Mesenchymal stem cell (in vitro differentiated cells and primary cell): ENCODE results near the gene ADARB2.
A peak's percentile ranks its signal among the peaks of the same experiment; 100 is the strongest.

ENCODE experiments used
- DNase-seq: peaks from one replicate; pipeline ENCODE4 v3.0.0-alpha.2; 2013
- H2AFZ ChIP-seq: one replicate; pipeline ENCODE4 v1.6.1; 2013; ENCODE audit warnings: low read depth, mild to moderate bottlenecking, control low read depth, inconsistent platforms, low read length, moderate library complexity
- H2AK5ac ChIP-seq: 2 replicates; pipeline ENCODE4 v1.6.1; 2013; ENCODE audit warnings: low read length, moderate library complexity, mild to moderate bottlenecking, inconsistent platforms; ENCODE audit not compliant: severe bottlenecking
- H2BK120ac ChIP-seq: one replicate; pipeline ENCODE4 v1.6.1; 2013; ENCODE audit warnings: low read depth, mild to moderate bottlenecking, inconsistent platforms, low read length, moderate library complexity
- H2BK12ac ChIP-seq, 2 experiments: one replicate each; pipeline ENCODE4 v1.6.1; 2013; ENCODE audit warnings: inconsistent platforms in 2 of 2, low read length in 2 of 2, mild to moderate bottlenecking in 2 of 2, moderate library complexity in 2 of 2, control low read depth in 1 of 2
- H2BK15ac ChIP-seq: one replicate; pipeline ENCODE4 v1.6.1; 2013; ENCODE audit warnings: mild to moderate bottlenecking, low read depth, inconsistent platforms; ENCODE audit not compliant: poor library complexity, severe bottlenecking
- H2BK5ac ChIP-seq: 2 replicates; pipeline ENCODE4 v1.6.1; 2013; ENCODE audit warnings: low read depth, mild to moderate bottlenecking, low read length, control low read depth, inconsistent platforms; ENCODE audit not compliant: poor library complexity, severe bottlenecking
- H3K14ac ChIP-seq, 2 experiments: one replicate each; pipeline ENCODE4 v1.6.1; 2013; ENCODE audit warnings: inconsistent platforms in 2 of 2, low read length in 2 of 2, control low read depth in 1 of 2, mild to moderate bottlenecking in 1 of 2, moderate library complexity in 1 of 2
- H3K18ac ChIP-seq, 2 experiments: one replicate each; pipeline ENCODE4 v1.6.1; 2013; ENCODE audit warnings: inconsistent platforms in 2 of 2, low read length in 2 of 2, control low read depth in 1 of 2, low read depth in 1 of 2, mild to moderate bottlenecking in 1 of 2
- H3K23ac ChIP-seq, 2 experiments: one replicate each; pipeline ENCODE4 v1.6.1; 2013; ENCODE audit warnings: inconsistent platforms in 2 of 2, low read length in 2 of 2, mild to moderate bottlenecking in 2 of 2, moderate library complexity in 2 of 2, control low read depth in 1 of 2
- H3K27ac ChIP-seq: 2 replicates; pipeline ENCODE4 v1.5.1; 2013; ENCODE audit warnings: mild to moderate bottlenecking, moderate library complexity, low read length, control low read depth, inconsistent platforms; ENCODE audit not compliant: poor library complexity, severe bottlenecking
- H3K27me3 ChIP-seq, 2 experiments: 2 replicates each; pipeline versions ENCODE4 v1.6.1 to v1.7.0; 2013; ENCODE audit warnings: low read length in 2 of 2, mild to moderate bottlenecking in 2 of 2, moderate library complexity in 2 of 2, control low read depth in 1 of 2, inconsistent platforms in 1 of 2; ENCODE audit not compliant: control insufficient read depth in 1 of 2, insufficient read depth in 1 of 2
- H3K36me3 ChIP-seq, 2 experiments: 2 replicates each; pipeline versions ENCODE4 v1.6.1 to v1.7.0; 2013; ENCODE audit warnings: low read length in 2 of 2, control low read depth in 1 of 2, inconsistent platforms in 1 of 2, low read depth in 1 of 2, mild to moderate bottlenecking in 1 of 2; ENCODE audit not compliant: insufficient read depth in 2 of 2, control insufficient read depth in 1 of 2
- H3K4ac ChIP-seq, 2 experiments: one replicate each; pipeline ENCODE4 v1.6.1; 2013; ENCODE audit warnings: inconsistent platforms in 2 of 2, low read length in 2 of 2, mild to moderate bottlenecking in 2 of 2, moderate library complexity in 2 of 2, control low read depth in 1 of 2, low read depth in 1 of 2
- H3K4me1 ChIP-seq: 2 replicates; pipeline ENCODE4 v1.6.1; 2013; ENCODE audit warnings: low read depth, low read length, control low read depth; ENCODE audit not compliant: control insufficient read depth, insufficient read depth
- H3K4me2 ChIP-seq: 2 replicates; pipeline ENCODE4 v1.6.1; 2013; ENCODE audit warnings: low read length, mild to moderate bottlenecking, inconsistent platforms; ENCODE audit not compliant: poor library complexity, severe bottlenecking
- H3K4me3 ChIP-seq, 2 experiments: 2 replicates each; pipeline versions ENCODE4 v1.5.1 to v1.7.0; 2013; ENCODE audit warnings: low read length in 2 of 2, mild to moderate bottlenecking in 2 of 2, control low read depth in 1 of 2, low read depth in 1 of 2; ENCODE audit not compliant: insufficient read depth in 1 of 2
- H3K79me1 ChIP-seq: replicated peaks from 2 replicates; pipeline ENCODE4 v1.6.1; 2013; ENCODE audit warnings: mild to moderate bottlenecking, control low read depth, low read length, inconsistent platforms; ENCODE audit not compliant: poor library complexity, severe bottlenecking
- H3K9ac ChIP-seq: 2 replicates; pipeline ENCODE4 v1.7.0; 2013; ENCODE audit warnings: mild to moderate bottlenecking, low read length, moderate library complexity
- H3K9me3 ChIP-seq: 2 replicates; pipeline ENCODE4 v1.7.0; 2013; ENCODE audit warnings: mild to moderate bottlenecking, low read length; ENCODE audit not compliant: control insufficient read depth
- H4K8ac ChIP-seq: one replicate; pipeline ENCODE4 v1.6.1; 2013; ENCODE audit warnings: inconsistent platforms, mild to moderate bottlenecking, low read length, moderate library complexity
- H4K91ac ChIP-seq: one replicate; pipeline ENCODE4 v1.6.1; 2013; ENCODE audit warnings: mild to moderate bottlenecking, low read length, inconsistent platforms
- WGBS: methylation state at CpG from one replicate; pipeline ENCODE4 v1.1.7; 2013; ENCODE audit warnings: mixed read lengths; 5-methylcytosine and 5-hydroxymethylcytosine counted together

ADARB2 gene

GRCh38 chr10:1726861-1727260, 10.5 kb downstream of the ADARB2 start:
- 92% methylated on average over 10 of the region's 11 CpGs for WGBS
- H3K14ac ChIP-seq, result no peak overlapping the region
- no peak overlapping the region for H2BK120ac ChIP-seq

GRCh38 chr10:1724921-1725488, 12.3 kb downstream of the ADARB2 start:
- WGBS, result 93% methylated on average over 15 of the region's 15 CpGs
- H3K9me3 ChIP-seq, result no peaks in the 10 kb centered on the region
- no peak overlapping the region for H3K4ac ChIP-seq
- no peak for DNase-seq
- H3K9ac ChIP-seq, result no peak overlapping the region
- no peak overlapping the region for H3K18ac ChIP-seq
- no peaks in the 10 kb centered on the region for H3K36me3 ChIP-seq
- H2BK5ac ChIP-seq, result no peak overlapping the region
- no peak overlapping the region for H3K4me3 ChIP-seq
- no peak overlapping the region for H3K23ac ChIP-seq
- no peak overlapping the region for H2AK5ac ChIP-seq
- H2BK12ac ChIP-seq, result no peak overlapping the region
- H2BK120ac ChIP-seq, result no peak overlapping the region
- no peak overlapping the region for H4K8ac ChIP-seq
- no peak overlapping the region for H3K4me2 ChIP-seq
- no peaks in the 10 kb centered on the region for H3K27me3 ChIP-seq
- no peak overlapping the region for H2AFZ ChIP-seq
- H3K4me1 ChIP-seq, result no peaks in the 10 kb centered on the region
- H3K79me1 ChIP-seq, result no peaks in the 10 kb centered on the region
- H3K27ac ChIP-seq, result no peak overlapping the region
- no peak overlapping the region for H4K91ac ChIP-seq
- H3K14ac ChIP-seq, result no peak overlapping the region
- no peak overlapping the region for H2BK15ac ChIP-seq

More at GRCh38 chr10:1726861-1727260, 10.5 kb downstream of the ADARB2 start:
- no peak overlapping the region for H2BK12ac ChIP-seq
- no peak overlapping the region for H3K27ac ChIP-seq
- H3K4ac ChIP-seq, result no peak overlapping the region
- H2BK15ac ChIP-seq, result no peak overlapping the region
- H3K4me3 ChIP-seq, result no peak overlapping the region
- no peak overlapping the region for H3K9ac ChIP-seq
- no peak overlapping the region for H2BK5ac ChIP-seq
- no peak for DNase-seq
- no peak overlapping the region for H3K4me2 ChIP-seq
- no peaks in the 10 kb centered on the region for H3K4me1 ChIP-seq
- H3K9me3 ChIP-seq, result no peaks in the 10 kb centered on the region
- H3K79me1 ChIP-seq, result no peaks in the 10 kb centered on the region
- no peak overlapping the region for H2AK5ac ChIP-seq
- no peak overlapping the region for H4K91ac ChIP-seq
- H3K36me3 ChIP-seq, result no peaks in the 10 kb centered on the region
- no peaks in the 10 kb centered on the region for H3K27me3 ChIP-seq
- no peak overlapping the region for H3K23ac ChIP-seq
- H2AFZ ChIP-seq, result no peak overlapping the region
- no peak overlapping the region for H3K18ac ChIP-seq
- H4K8ac ChIP-seq, result no peak overlapping the region

GRCh38 chr10:1716839-1717238, 20.5 kb downstream of the ADARB2 start:
- H3K27ac ChIP-seq, result no peak overlapping the region
- H2BK12ac ChIP-seq, result no peak overlapping the region
- no peak overlapping the region for H2BK15ac ChIP-seq
- H3K23ac ChIP-seq, result no peak overlapping the region
- WGBS, result 62% methylated on average over 3 of the region's 4 CpGs
- H2BK120ac ChIP-seq, result no peak overlapping the region
- no peak overlapping the region for H4K91ac ChIP-seq
- H2BK5ac ChIP-seq, result no peak overlapping the region
- H3K9me3 ChIP-seq, result no peaks in the 10 kb centered on the region
- no peak for DNase-seq
- no peaks in the 10 kb centered on the region for H3K79me1 ChIP-seq
- H3K4me1 ChIP-seq, result peaks cover 7% of the 10 kb centered on the region
- no peak overlapping the region for H3K4ac ChIP-seq
- H3K36me3 ChIP-seq, result no peaks in the 10 kb centered on the region
- no peaks in the 10 kb centered on the region for H3K27me3 ChIP-seq
- H3K4me2 ChIP-seq, result no peak overlapping the region
- no peak overlapping the region for H3K9ac ChIP-seq
- H3K14ac ChIP-seq, result no peak overlapping the region
- no peak overlapping the region for H2AK5ac ChIP-seq
- H3K18ac ChIP-seq, result no peak overlapping the region
- no peak overlapping the region for H4K8ac ChIP-seq
- no peak overlapping the region for H2AFZ ChIP-seq
- H3K4me3 ChIP-seq, result no peak overlapping the region

- H2BK120ac ChIP-seq, result no peak overlapping the region
- no peak overlapping the region for H2BK5ac ChIP-seq
- DNase-seq, result peak; percentile 1
- H2AFZ ChIP-seq, result no peak overlapping the region
- no peak overlapping the region for H4K8ac ChIP-seq
- no peak overlapping the region for H3K14ac ChIP-seq
- no peak overlapping the region for H3K4ac ChIP-seq
- peak overlapping the region; percentile 59 for H3K27ac ChIP-seq
- no peak overlapping the region for H2BK12ac ChIP-seq
- H3K4me1 ChIP-seq, result peaks cover 7% of the 10 kb centered on the region
- H3K18ac ChIP-seq, result no peak overlapping the region
- no peak overlapping the region for H2BK15ac ChIP-seq
- peak overlapping the region; percentile 25 for H3K4me2 ChIP-seq
- no peak overlapping the region for H3K23ac ChIP-seq
- no peak overlapping the region for H4K91ac ChIP-seq
- H2AK5ac ChIP-seq, result no peak overlapping the region
- no peaks in the 10 kb centered on the region for H3K79me1 ChIP-seq
- no peaks in the 10 kb centered on the region for H3K36me3 ChIP-seq
- H3K9ac ChIP-seq, result no peak overlapping the region
- H3K9me3 ChIP-seq, result no peaks in the 10 kb centered on the region
- H3K4me3 ChIP-seq, result no peak overlapping the region
- no peaks in the 10 kb centered on the region for H3K27me3 ChIP-seq
- 21% methylated on average over 17 of the region's 18 CpGs for WGBS
Observed at GRCh38 chr10:1715821-1716220, 21.5 kb downstream of the ADARB2 start.
